Activated CD4-positive, alpha-beta T cell treated with anti-CD3 and anti-CD28 coated beads for 36 hours (primary cell): Measurements from ENCODE around the gene CKS1B. TPM values are rescaled to one million over a fixed set of nuclear protein-coding genes. Genes with fewer than 3 reads are reported as not detected.

Experiments
- ATAC-seq: fragments of 200-7000 bp; cut with Tn5 transposase; one replicate; pipeline ENCODE4 v1.10.0; 2021; ENCODE audit warnings: mild to moderate bottlenecking, moderate library complexity
- CTCF ChIA-PET: fragments of 350-600 bp; sonication (Branson Sonifier 250); formaldehyde crosslinking; loops from one replicate; lab custom pipeline; 2021; ENCODE audit warnings: antibody characterized with exemption; lab: Charles Lee
- POLR2A ChIA-PET: fragments of 350-600 bp; sonication (Branson Sonifier 250); formaldehyde crosslinking; loops from one replicate; lab custom pipeline; 2021; ENCODE audit warnings: antibody characterized with exemption, inconsistent platforms; lab: Charles Lee
- DNase-seq: peaks from one replicate; pipeline ENCODE4 v3.0.0-alpha.2; 2020
- H3K27ac Mint-ChIP-seq: one replicate; pipeline ENCODE4 v1.8.0; 2021; ENCODE audit warnings: mixed read lengths
- H3K27me3 Mint-ChIP-seq: one replicate; pipeline ENCODE4 v1.8.0; 2021; ENCODE audit warnings: mixed read lengths
- H3K36me3 Mint-ChIP-seq: one replicate; pipeline ENCODE4 v1.8.0; 2021; ENCODE audit warnings: low read depth, mixed read lengths
- H3K4me1 Mint-ChIP-seq: one replicate; pipeline ENCODE4 v1.8.0; 2021; ENCODE audit warnings: mixed read lengths
- H3K4me3 Mint-ChIP-seq: one replicate; pipeline ENCODE4 v1.8.0; 2021; ENCODE audit warnings: mild to moderate bottlenecking, moderate library complexity, mixed read lengths
- H3K9me3 Mint-ChIP-seq: one replicate; pipeline ENCODE4 v1.8.0; 2021; ENCODE audit warnings: low read depth, mixed read lengths
- intact Hi-C, 2 experiments: fragments of 100-400 bp; cut with DNase I in 1 of 2; cut with micrococcal nuclease in 1 of 2; formaldehyde crosslinking; loops; one replicate each; pipeline versions ENCODE4 v1.14.2 to v1.15.1; 2022 to 2024; cut with DNase I, micrococcal nuclease
- total RNA-seq, 2 experiments: library from RNA; stranded (reverse); gene quantifications; one replicate each; pipeline ENCODE4 v1.2.3, GENCODE V29; 2021

The CKS1B gene
- total RNA-seq, 2 experiments from 2014 or later = 190 to 196 TPM

- Mint-ChIP-seq H3K4me1 (peaks cover 64% of the 10 kb centered on the region), H3K36me3 (peaks cover 65% of the 10 kb centered on the region), H3K27ac (peak overlapping the region; percentile 73), H3K9me3 (no peaks in the 10 kb centered on the region), H3K27me3 (no peaks in the 10 kb centered on the region), H3K4me3 (peak overlapping the region; percentile 99)
- peak; percentile 56 for DNase-seq
- intact Hi-C loops = no loop called here
- ChIA-PET CTCF (interaction anchor here (0.6 to 6.1 kb wide), 4 partner anchors 13 to 48 kb away, joined by 3 to 86 read pairs (median 5); partner anchors contain the start of genes LENEP and ZBTB7B), POLR2A (interaction anchor here (0.8 kb wide), 1 partner anchor 1355 kb away, joined by 4 read pairs; no protein-coding TSS in a partner anchor)
- no peak for ATAC-seq
Measured at GRCh38 chr1:155013632-155014031, 39.2 kb downstream of the CKS1B start.

- intact Hi-C loops = loop anchor here in 1 of 2 experiments (5.0 kb wide), 1 partner anchor 37 kb away; the partner anchor contains the start of gene ADAM15
- no peaks in the 10 kb centered on the region for H3K9me3 Mint-ChIP-seq
- ChIA-PET CTCF (interaction anchor here (0.8 to 6.1 kb wide), 11 partner anchors 8 to 680 kb away, joined by 3 to 86 read pairs (median 4); partner anchors contain the start of genes ADAM15, FLAD1, PBXIP1 and ZBTB7B), POLR2A (interaction anchor here (0.8 to 1.0 kb wide), 2 partner anchors 11 to 179 kb away, joined by 3 read pairs; no protein-coding TSS in a partner anchor)
- DNase-seq (no peak), ATAC-seq (no peak)
- H3K4me1 Mint-ChIP-seq = peaks cover 76% of the 10 kb centered on the region
- no peak overlapping the region for H3K27ac Mint-ChIP-seq
- no peak overlapping the region for H3K4me3 Mint-ChIP-seq
- peaks cover 64% of the 10 kb centered on the region for H3K36me3 Mint-ChIP-seq
- H3K27me3 Mint-ChIP-seq = no peaks in the 10 kb centered on the region
Measured at GRCh38 chr1:155014709-155015508, 40.4 kb downstream of the CKS1B start.

GRCh38 chr1:155015527-155016230 lies 41.2 kb downstream of the CKS1B start:
- ChIA-PET CTCF (interaction anchor here (0.9 to 6.1 kb wide), 17 partner anchors 8 to 93 kb away, joined by 3 to 86 read pairs (median 4); partner anchors contain the start of genes ADAM15, FLAD1, PBXIP1 and ZBTB7B), POLR2A (interaction anchor here (0.8 to 1.6 kb wide), 2 partner anchors 9 to 11 kb away, joined by 3 to 7 read pairs; no protein-coding TSS in a partner anchor)
- DNase-seq (peak; percentile 34), ATAC-seq (no peak)
- H3K4me3 Mint-ChIP-seq = peak overlapping the region; percentile 53
- H3K9me3 Mint-ChIP-seq = no peaks in the 10 kb centered on the region
- H3K4me1 Mint-ChIP-seq = peaks cover 79% of the 10 kb centered on the region
- H3K27me3 Mint-ChIP-seq = no peaks in the 10 kb centered on the region
- H3K27ac Mint-ChIP-seq = peak overlapping the region; percentile 66
- H3K36me3 Mint-ChIP-seq = peaks cover 58% of the 10 kb centered on the region
- intact Hi-C loops = loop anchor here in 1 of 2 experiments (2.0 to 5.0 kb wide), 2 partner anchors 37 to 41 kb away; partner anchors contain the start of genes ADAM15 and CKS1B

- POLR2A ChIA-PET = interaction anchor here (0.5 to 1.6 kb wide), 3 partner anchors 10 to 256 kb away, joined by 5 to 10 read pairs (median 7); no protein-coding TSS in a partner anchor
- no peaks in the 10 kb centered on the region for H3K27me3 Mint-ChIP-seq
- H3K4me3 Mint-ChIP-seq = peak overlapping the region; percentile 53
- peaks cover 53% of the 10 kb centered on the region for H3K36me3 Mint-ChIP-seq
- CTCF ChIA-PET = interaction anchor here (0.7 to 6.1 kb wide), 23 partner anchors 9 to 457 kb away, joined by 3 to 86 read pairs (median 5); partner anchors contain the start of genes ADAM15, FLAD1, PBXIP1 and ZBTB7B
- H3K9me3 Mint-ChIP-seq = no peaks in the 10 kb centered on the region
- peak overlapping the region; percentile 66 for H3K27ac Mint-ChIP-seq
- peaks cover 75% of the 10 kb centered on the region for H3K4me1 Mint-ChIP-seq
- intact Hi-C loops = loop anchor here in 1 of 2 experiments (2.0 to 5.0 kb wide), 2 partner anchors 36 to 42 kb away; partner anchors contain the start of genes ADAM15 and CKS1B
- no peak for ATAC-seq
- peak; percentile 53 for DNase-seq
Measured at GRCh38 chr1:155016231-155016831, 41.9 kb downstream of the CKS1B start.

GRCh38 chr1:155017041-155017945 lies 42.8 kb downstream of the CKS1B start:
- Mint-ChIP-seq H3K27me3 (no peaks in the 10 kb centered on the region), H3K27ac (peak overlapping the region; percentile 69), H3K36me3 (peaks cover 51% of the 10 kb centered on the region), H3K4me1 (peaks cover 69% of the 10 kb centered on the region), H3K9me3 (no peaks in the 10 kb centered on the region), H3K4me3 (peak overlapping the region; percentile 53)
- intact Hi-C loops = loop anchor here (1.0 to 5.0 kb wide), 12 partner anchors 8 to 81 kb away; partner anchors contain the start of genes ADAM15 (in 2 of the 2), CKS1B (in 2 of the 2), PYGO2 (in 2 of the 2) and FLAD1 (in 1 of the 2)
- ChIA-PET POLR2A (interaction anchor here (0.5 to 1.6 kb wide), 7 partner anchors 11 to 255 kb away, joined by 3 to 10 read pairs (median 5); partner anchors contain the start of gene FLAD1), CTCF (interaction anchor here (0.5 to 6.1 kb wide), 33 partner anchors 10 to 458 kb away, joined by 3 to 86 read pairs (median 4); partner anchors contain the start of genes ADAM15, DCST1, DCST2 and FLAD1)
- DNase-seq (peak; percentile 97), ATAC-seq (peak; percentile 87)

GRCh38 chr1:155017946-155018316 lies 43.5 kb downstream of the CKS1B start:
- H3K27me3 Mint-ChIP-seq = no peaks in the 10 kb centered on the region
- H3K4me3 Mint-ChIP-seq = peak overlapping the region; percentile 53
- intact Hi-C loops = loop anchor here (1.0 to 5.0 kb wide), 12 partner anchors 9 to 82 kb away; partner anchors contain the start of genes ADAM15 (in 2 of the 2), CKS1B (in 2 of the 2), PYGO2 (in 2 of the 2) and FLAD1 (in 1 of the 2)
- H3K4me1 Mint-ChIP-seq = peaks cover 63% of the 10 kb centered on the region
- H3K9me3 Mint-ChIP-seq = no peaks in the 10 kb centered on the region
- ChIA-PET POLR2A (interaction anchor here (0.6 to 1.0 kb wide), 2 partner anchors 19 to 35 kb away, joined by 3 to 7 read pairs; partner anchors contain the start of gene FLAD1), CTCF (interaction anchor here (0.5 to 6.1 kb wide), 22 partner anchors 10 to 458 kb away, joined by 3 to 86 read pairs (median 4); partner anchors contain the start of genes DCST1, DCST2, FLAD1 and PBXIP1)
- peak; percentile 2 for ATAC-seq
- H3K27ac Mint-ChIP-seq = peak overlapping the region; percentile 69
- peak; percentile 30 for DNase-seq
- H3K36me3 Mint-ChIP-seq = peaks cover 44% of the 10 kb centered on the region

- no peaks in the 10 kb centered on the region for H3K27me3 Mint-ChIP-seq
- H3K27ac Mint-ChIP-seq = peak overlapping the region; percentile 47
- intact Hi-C loops = loop anchor here in 1 of 2 experiments (5.0 kb wide), 1 partner anchor 34 kb away; the partner anchor contains the start of gene ADAM15
- ChIA-PET CTCF (interaction anchor here (0.6 to 3.9 kb wide), 12 partner anchors 11 to 459 kb away, joined by 3 to 28 read pairs (median 4); partner anchors contain the start of genes FLAD1, KRTCAP2 and PBXIP1), POLR2A (interaction anchor here (0.8 kb wide), 1 partner anchor 389 kb away, joined by 4 read pairs; no protein-coding TSS in a partner anchor)
- no peak overlapping the region for H3K4me3 Mint-ChIP-seq
- H3K9me3 Mint-ChIP-seq = no peaks in the 10 kb centered on the region
- H3K36me3 Mint-ChIP-seq = peaks cover 39% of the 10 kb centered on the region
- DNase-seq (no peak), ATAC-seq (no peak)
- peaks cover 55% of the 10 kb centered on the region for H3K4me1 Mint-ChIP-seq
Measured at GRCh38 chr1:155018617-155019348, 44.3 kb downstream of the CKS1B start.

GRCh38 chr1:155019377-155020245 lies 45.1 kb downstream of the CKS1B start:
- DNase-seq (no peak), ATAC-seq (no peak)
- ChIA-PET POLR2A (interaction anchor here (0.8 kb wide), 1 partner anchor 390 kb away, joined by 4 read pairs; no protein-coding TSS in a partner anchor), CTCF (interaction anchor here (0.6 to 1.8 kb wide), 18 partner anchors 11 to 460 kb away, joined by 3 to 9 read pairs (median 4); partner anchors contain the start of genes EFNA4 and KRTCAP2)
- Mint-ChIP-seq H3K36me3 (peaks cover 33% of the 10 kb centered on the region), H3K27me3 (no peaks in the 10 kb centered on the region), H3K4me1 (peaks cover 49% of the 10 kb centered on the region), H3K9me3 (no peaks in the 10 kb centered on the region), H3K4me3 (no peak overlapping the region), H3K27ac (peak overlapping the region; percentile 58)
- intact Hi-C loops = loop anchor here in 1 of 2 experiments (5.0 kb wide), 1 partner anchor 33 kb away; the partner anchor contains the start of gene ADAM15
